Naive thymus-derived CD4-positive, alpha-beta T cell (primary cell): ENCODE results near the gene TMCC3. TPM values are rescaled to one million over a fixed set of nuclear protein-coding genes. Genes with fewer than 3 reads are reported as not detected.

Experiments used
- ATAC-seq: fragments of 150-1000 bp; cut with Tn5 transposase; 2 replicates; pipeline ENCODE4 v1.10.0; 2021; ENCODE audit warnings: mild to moderate bottlenecking, moderate library complexity
- CTCF ChIA-PET: fragments of 350-600 bp; sonication (Branson Sonifier 250); formaldehyde crosslinking; loops from one replicate; lab custom pipeline; 2021; ENCODE audit warnings: antibody characterized with exemption; lab: Charles Lee
- POLR2A ChIA-PET: fragments of 350-600 bp; sonication (Branson Sonifier 250); formaldehyde crosslinking; loops from one replicate; lab custom pipeline; 2021; ENCODE audit warnings: antibody characterized with exemption, inconsistent platforms; lab: Charles Lee
- DNase-seq, 9 donors: peaks; one replicate each; pipeline versions ENCODE4 v3.0.0 to v3.0.0-alpha.2; 2020 to 2022; ENCODE audit warnings: mixed read lengths in 1 of 9
- H3K27ac ChIP-seq: one replicate; pipeline ENCODE4 v1.7.0; 2013; ENCODE audit warnings: mild to moderate bottlenecking, low read depth, low read length, moderate library complexity
- H3K27me3 ChIP-seq, 2 donors: one replicate each; pipeline ENCODE4 v1.7.0; 2013; ENCODE audit warnings: low read length in 2 of 2, mild to moderate bottlenecking in 2 of 2, moderate library complexity in 2 of 2; ENCODE audit not compliant: control insufficient read depth in 2 of 2, insufficient read depth in 2 of 2
- H3K36me3 ChIP-seq, 3 experiments: 1 replicate in 2 of 3; 2 replicates in 1 of 3; pipeline ENCODE4 v1.7.0; 2013; ENCODE audit warnings: low read length in 3 of 3, mild to moderate bottlenecking in 3 of 3, moderate library complexity in 1 of 3; ENCODE audit not compliant: insufficient read depth in 3 of 3, control insufficient read depth in 2 of 3
- H3K4me1 ChIP-seq, 2 donors: one replicate each; pipeline ENCODE4 v1.7.0; 2013; ENCODE audit warnings: low read length in 2 of 2, mild to moderate bottlenecking in 2 of 2, moderate library complexity in 1 of 2; ENCODE audit not compliant: control insufficient read depth in 2 of 2, insufficient read depth in 2 of 2
- H3K4me3 ChIP-seq: 2 replicates; pipeline ENCODE4 v1.7.0; 2013; ENCODE audit warnings: mild to moderate bottlenecking, low read length
- H3K9me3 ChIP-seq, 3 experiments: 1 replicate in 2 of 3; 2 replicates in 1 of 3; pipeline ENCODE4 v1.7.0; 2013; ENCODE audit warnings: low read length in 3 of 3; ENCODE audit not compliant: control insufficient read depth in 2 of 3
- H3K27ac Mint-ChIP-seq, 9 donors: one replicate each; pipeline ENCODE4 v1.8.0; 2020 to 2022; ENCODE audit warnings: mixed read lengths in 9 of 9, mild to moderate bottlenecking in 8 of 9, moderate library complexity in 5 of 9, inconsistent platforms in 2 of 9
- H3K27me3 Mint-ChIP-seq, 5 donors: one replicate each; pipeline ENCODE4 v1.8.0; 2021 to 2022; ENCODE audit warnings: mixed read lengths in 5 of 5, mild to moderate bottlenecking in 1 of 5
- H3K36me3 Mint-ChIP-seq, 5 donors: one replicate each; pipeline ENCODE4 v1.8.0; 2020 to 2022; ENCODE audit warnings: mixed read lengths in 5 of 5, mild to moderate bottlenecking in 3 of 5, inconsistent platforms in 1 of 5
- H3K4me1 Mint-ChIP-seq, 7 donors: one replicate each; pipeline ENCODE4 v1.8.0; 2020 to 2022; ENCODE audit warnings: mixed read lengths in 7 of 7, mild to moderate bottlenecking in 3 of 7, inconsistent platforms in 1 of 7
- H3K4me3 Mint-ChIP-seq, 10 donors: one replicate each; pipeline ENCODE4 v1.8.0; 2020 to 2022; ENCODE audit warnings: mild to moderate bottlenecking in 10 of 10, mixed read lengths in 10 of 10, moderate library complexity in 6 of 10, inconsistent platforms in 2 of 10
- H3K9me3 Mint-ChIP-seq, 11 donors: one replicate each; pipeline ENCODE4 v1.8.0; 2020 to 2022; ENCODE audit warnings: mixed read lengths in 11 of 11, mild to moderate bottlenecking in 4 of 11, inconsistent platforms in 1 of 11, moderate library complexity in 1 of 11
- intact Hi-C, 2 donors: fragments of 100-400 bp; cut with micrococcal nuclease; formaldehyde crosslinking; loops; one replicate each; pipeline ENCODE4 v1.15.1; 2023
- polyA plus RNA-seq, 2 donors: library from polyadenylated mRNA; unstranded; fragments of 300-500 nt; fragmentation: Illumina TruSeq; gene quantifications; one replicate each; pipeline ENCODE4 v1.2.3, GENCODE V29; 2021
- total RNA-seq, 6 experiments: library from RNA in 5 of 6; stranded (reverse) in 5 of 6; gene quantifications; 1 replicate in 5 of 6; 2 replicates in 1 of 6; pipeline ENCODE4 v1.2.3 and lab custom pipeline; 2021 to 2026

The TMCC3 gene
- total and polyA plus RNA-seq, 7 experiments from 2014 or later, result 0.08 to 9.7 (median 0.10) TPM; not detected in 2

- CTCF ChIA-PET, result no interaction called here
- no peak for DNase-seq
These were observed 15.8 kb upstream of the TMCC3 start for GRCh38 chr12:94666158-94666557.

GRCh38 chr12:94663702-94664101, 13.3 kb upstream of the TMCC3 start:
- Mint-ChIP-seq H3K9me3 (no peaks in the 10 kb centered on the region), H3K36me3 (peaks cover 0 to 3% (median 0%) of the 10 kb centered on the region in 5 donors), H3K27ac (no peak overlapping the region), H3K27me3 (peaks cover 0 to 21% (median 11%) of the 10 kb centered on the region in 5 donors), H3K4me1 (no peaks in the 10 kb centered on the region), H3K4me3 (no peak overlapping the region)
- ATAC-seq (no peak), DNase-seq (no peak)
- ChIA-PET POLR2A (no interaction called here), CTCF (no interaction called here)
- intact Hi-C loops, result no loop called here
- Histone ChIP-seq H3K9me3 (no peaks in the 10 kb centered on the region), H3K36me3 (no peaks in the 10 kb centered on the region), H3K27ac (no peak overlapping the region), H3K27me3 (no peaks in the 10 kb centered on the region), H3K4me1 (no peaks in the 10 kb centered on the region), H3K4me3 (no peak overlapping the region)

More at GRCh38 chr12:94666158-94666557, 15.8 kb upstream of the TMCC3 start:
- H3K36me3 ChIP-seq, result no peaks in the 10 kb centered on the region
- no peaks in the 10 kb centered on the region for H3K27me3 ChIP-seq
- no peak overlapping the region for H3K4me3 Mint-ChIP-seq
- no peak overlapping the region for H3K4me3 ChIP-seq
- H3K27me3 Mint-ChIP-seq, result peaks cover 0 to 16% (median 7%) of the 10 kb centered on the region in 5 donors
- peaks cover 0 to 3% (median 0%) of the 10 kb centered on the region in 5 donors for H3K36me3 Mint-ChIP-seq
- no peak overlapping the region for H3K27ac Mint-ChIP-seq
- intact Hi-C loops, result no loop called here
- no peak for ATAC-seq
- H3K4me1 ChIP-seq, result no peaks in the 10 kb centered on the region
- no peaks in the 10 kb centered on the region for H3K9me3 Mint-ChIP-seq
- H3K9me3 ChIP-seq, result no peaks in the 10 kb centered on the region
- H3K4me1 Mint-ChIP-seq, result no peaks in the 10 kb centered on the region
- no peak overlapping the region for H3K27ac ChIP-seq
- POLR2A ChIA-PET, result no interaction called here

- no peak overlapping the region for H3K4me3 ChIP-seq
- ATAC-seq, result no peak
- peaks cover 0 to 25% (median 11%) of the 10 kb centered on the region in 5 donors for H3K27me3 Mint-ChIP-seq
These were observed 12.7 kb upstream of the TMCC3 start for GRCh38 chr12:94663071-94663470.

GRCh38 chr12:94660436-94660835, 10.1 kb upstream of the TMCC3 start:
- DNase-seq (no peak), ATAC-seq (no peak)
- H3K4me1 ChIP-seq, result no peaks in the 10 kb centered on the region
- no peaks in the 10 kb centered on the region for H3K36me3 ChIP-seq
- Mint-ChIP-seq H3K36me3 (no peaks in the 10 kb centered on the region), H3K27me3 (peaks cover 0 to 30% (median 7%) of the 10 kb centered on the region in 5 donors), H3K9me3 (no peaks in the 10 kb centered on the region), H3K4me1 (no peaks in the 10 kb centered on the region), H3K4me3 (no peak overlapping the region), H3K27ac (no peak overlapping the region)
- H3K9me3 ChIP-seq, result no peaks in the 10 kb centered on the region
- no peak overlapping the region for H3K4me3 ChIP-seq
- no peak overlapping the region for H3K27ac ChIP-seq
- intact Hi-C loops, result no loop called here
- ChIA-PET CTCF (no interaction called here), POLR2A (no interaction called here)
- no peaks in the 10 kb centered on the region for H3K27me3 ChIP-seq

More at GRCh38 chr12:94663071-94663470, 12.7 kb upstream of the TMCC3 start:
- Histone ChIP-seq H3K36me3 (no peaks in the 10 kb centered on the region), H3K27ac (no peak overlapping the region), H3K4me1 (no peaks in the 10 kb centered on the region), H3K9me3 (no peaks in the 10 kb centered on the region), H3K27me3 (no peaks in the 10 kb centered on the region)
- peaks cover 0 to 3% (median 0%) of the 10 kb centered on the region in 5 donors for H3K36me3 Mint-ChIP-seq
- H3K4me1 Mint-ChIP-seq, result no peaks in the 10 kb centered on the region
- no peak for DNase-seq
- ChIA-PET CTCF (no interaction called here), POLR2A (no interaction called here)
- intact Hi-C loops, result no loop called here
- no peaks in the 10 kb centered on the region for H3K9me3 Mint-ChIP-seq
- H3K4me3 Mint-ChIP-seq, result no peak overlapping the region
- H3K27ac Mint-ChIP-seq, result no peak overlapping the region

- H3K9me3 Mint-ChIP-seq, result no peaks in the 10 kb centered on the region
- H3K27me3 Mint-ChIP-seq, result peaks cover 0 to 24% (median 6%) of the 10 kb centered on the region in 5 donors
- intact Hi-C loops, result no loop called here
- no peaks in the 10 kb centered on the region for H3K4me1 ChIP-seq
- ChIA-PET CTCF (no interaction called here), POLR2A (no interaction called here)
- no peaks in the 10 kb centered on the region for H3K27me3 ChIP-seq
- H3K27ac Mint-ChIP-seq, result no peak overlapping the region
- DNase-seq (no peak), ATAC-seq (no peak)
- no peaks in the 10 kb centered on the region for H3K4me1 Mint-ChIP-seq
- no peak overlapping the region for H3K4me3 Mint-ChIP-seq
- H3K4me3 ChIP-seq, result no peak overlapping the region
- no peaks in the 10 kb centered on the region for H3K36me3 ChIP-seq
- H3K27ac ChIP-seq, result no peak overlapping the region
- no peaks in the 10 kb centered on the region for H3K9me3 ChIP-seq
- H3K36me3 Mint-ChIP-seq, result no peaks in the 10 kb centered on the region
These were observed 9.1 kb upstream of the TMCC3 start for GRCh38 chr12:94659346-94659930.

GRCh38 chr12:94658931-94659330, 8.6 kb upstream of the TMCC3 start:
- Mint-ChIP-seq H3K36me3 (no peaks in the 10 kb centered on the region), H3K4me3 (no peak overlapping the region), H3K4me1 (no peaks in the 10 kb centered on the region), H3K9me3 (no peaks in the 10 kb centered on the region), H3K27me3 (peaks cover 0 to 29% (median 6%) of the 10 kb centered on the region in 5 donors), H3K27ac (no peak overlapping the region)
- Histone ChIP-seq H3K27ac (no peak overlapping the region), H3K36me3 (no peaks in the 10 kb centered on the region), H3K4me1 (no peaks in the 10 kb centered on the region), H3K9me3 (no peaks in the 10 kb centered on the region), H3K27me3 (no peaks in the 10 kb centered on the region), H3K4me3 (no peak overlapping the region)
- ATAC-seq (no peak), DNase-seq (no peak)
- ChIA-PET POLR2A (no interaction called here), CTCF (no interaction called here)
- intact Hi-C loops, result no loop called here

- no peaks in the 10 kb centered on the region for H3K4me1 Mint-ChIP-seq
- no peak overlapping the region for H3K4me3 ChIP-seq
- no peak overlapping the region for H3K27ac Mint-ChIP-seq
- no peak for DNase-seq
- H3K27me3 ChIP-seq, result no peaks in the 10 kb centered on the region
- ChIA-PET CTCF (no interaction called here), POLR2A (no interaction called here)
- H3K9me3 ChIP-seq, result no peaks in the 10 kb centered on the region
- no peaks in the 10 kb centered on the region for H3K9me3 Mint-ChIP-seq
- H3K4me1 ChIP-seq, result no peaks in the 10 kb centered on the region
- intact Hi-C loops, result no loop called here
- no peaks in the 10 kb centered on the region for H3K36me3 Mint-ChIP-seq
- H3K27me3 Mint-ChIP-seq, result peaks cover 7 to 47% (median 12%) of the 10 kb centered on the region in 5 donors
- no peak for ATAC-seq
- no peak overlapping the region for H3K4me3 Mint-ChIP-seq
- no peak overlapping the region for H3K27ac ChIP-seq
- no peaks in the 10 kb centered on the region for H3K36me3 ChIP-seq
These were observed 6.2 kb upstream of the TMCC3 start for GRCh38 chr12:94656556-94656955.
